Measurements from ENCODE around the gene FNDC3B. TPM values are rescaled to one million over a fixed set of nuclear protein-coding genes. Genes with fewer than 3 reads are reported as not detected.
A peak's percentile ranks its signal among the peaks of the same experiment; 100 is the strongest.

FNDC3B gene
- total RNA-seq, 1 experiment from 2014 or later, result 173 TPM

GRCh38 chr3:172067837-172068440 lies 28.6 kb downstream of the FNDC3B start:
- BruUV-seq (replicated peaks), result no TSS peak
- H3K9me3 ChIP-seq (ENCODE audit: control insufficient read depth, insufficient read depth, low read depth, low read length), result no peaks in the 10 kb centered on the region
- ATAC-seq (no peak), DNase-seq (ENCODE audit: low read depth, low spot score) (no peak)
- H3K36me3 ChIP-seq (ENCODE audit: control insufficient read depth, insufficient read depth, low read length), result no peaks in the 10 kb centered on the region; the same call in 1 of the 2 replicates
- H3K4me3 ChIP-seq (ENCODE audit: low read depth in 2 of 2, low read length in 2 of 2), result no peak overlapping the region
- TF ChIP-seq CTCF (IDR thresholded peaks at IDR 0.05) (no peak), SIN3A (IDR thresholded peaks at IDR 0.05; ENCODE audit: borderline replicate concordance, insufficient read depth, low read depth, low read length) (no peak), TCF7L2 (IDR thresholded peaks at IDR 0.05; ENCODE audit: low read depth, low read length) (no peak), REST (IDR thresholded peaks at IDR 0.05; ENCODE audit: insufficient read depth in 1 of 2, low read depth in 2 of 2, low read length in 1 of 2) (no peak), POLR2AphosphoS5 (IDR thresholded peaks at IDR 0.05; ENCODE audit: low read depth, low read length) (no peak)
- H3K27me3 ChIP-seq (ENCODE audit: control insufficient read depth, insufficient read depth, low read length), result no peaks in the 10 kb centered on the region
- CTCF ChIA-PET, result no interaction called here
- H3K4me1 ChIP-seq (ENCODE audit: control insufficient read depth, insufficient read depth, low read length), result peaks cover 68% of the 10 kb centered on the region
- in situ Hi-C loops (cut with HindIII; ENCODE audit: low pct_unique_long_range_greater_than_20kb, low sequenced_read_pairs), result no loop called here
- intact Hi-C loops (cut with micrococcal nuclease; ENCODE audit: unreplicated experiment), result no loop called here
- POLR2A ChIA-PET, result no interaction called here
- 0 out of 2 replicates have a peak overlapping the region, but pooled peaks have one; percentile 20 for H3K27ac ChIP-seq (ENCODE audit: low read length)

GRCh38 chr3:172068977-172069376 lies 29.6 kb downstream of the FNDC3B start:
- H3K36me3 ChIP-seq (ENCODE audit: control insufficient read depth, insufficient read depth, low read length), result no peaks in the 10 kb centered on the region; the same call in 1 of the 2 replicates
- DNase-seq (ENCODE audit: low read depth, low spot score) (no peak), ATAC-seq (no peak)
- H3K9me3 ChIP-seq (ENCODE audit: control insufficient read depth, insufficient read depth, low read depth, low read length), result no peaks in the 10 kb centered on the region
- CTCF ChIA-PET, result no interaction called here
- no peak overlapping the region for H3K27ac ChIP-seq (ENCODE audit: low read length)
- intact Hi-C loops (cut with micrococcal nuclease; ENCODE audit: unreplicated experiment) (no loop called here), in situ Hi-C loops (cut with HindIII; ENCODE audit: low pct_unique_long_range_greater_than_20kb, low sequenced_read_pairs) (no loop called here)
- TF ChIP-seq REST (IDR thresholded peaks at IDR 0.05; ENCODE audit: insufficient read depth in 1 of 2, low read depth in 2 of 2, low read length in 1 of 2) (no peak), POLR2AphosphoS5 (IDR thresholded peaks at IDR 0.05; ENCODE audit: low read depth, low read length) (no peak), SIN3A (IDR thresholded peaks at IDR 0.05; ENCODE audit: borderline replicate concordance, insufficient read depth, low read depth, low read length) (no peak), TCF7L2 (IDR thresholded peaks at IDR 0.05; ENCODE audit: low read depth, low read length) (no peak), CTCF (IDR thresholded peaks at IDR 0.05) (no peak)
- H3K27me3 ChIP-seq (ENCODE audit: control insufficient read depth, insufficient read depth, low read length), result no peaks in the 10 kb centered on the region
- peaks cover 73% of the 10 kb centered on the region for H3K4me1 ChIP-seq (ENCODE audit: control insufficient read depth, insufficient read depth, low read length)
- POLR2A ChIA-PET, result no interaction called here
- no peak overlapping the region for H3K4me3 ChIP-seq (ENCODE audit: low read depth in 2 of 2, low read length in 2 of 2)
- no TSS peak for BruUV-seq (replicated peaks)
